GM12878 (cell line): ENCODE measurements around the gene ABCB9. TPM values are rescaled to one million over a fixed set of nuclear protein-coding genes. Genes with fewer than 3 reads are reported as not detected.

Experiments used
- ATAC-seq: fragments of 200-7000 bp; cut with Tn5 transposase; 3 replicates; pipeline ENCODE4 v1.9.1; 2020; ENCODE audit warnings: mild to moderate bottlenecking, moderate library complexity
- BruUV-seq: library from RNA; stranded (reverse); fragments of 400-500 nt; replicated peaks from 2 replicates; lab custom pipeline; 2021; lab: Mats Ljungman, UMichigan
- CTCF ChIA-PET: fragments of 300-600 bp; sonication (Branson Sonifier 250); formaldehyde crosslinking; extraction: SDS; loops from one replicate; lab custom pipeline; 2021; ENCODE audit warnings: inconsistent platforms; lab: Yijun Ruan, JAX
- POLR2A ChIA-PET: fragments of 350-600 bp; formaldehyde crosslinking; extraction: SDS; loops from one replicate; lab custom pipeline; 2021; ENCODE audit warnings: inconsistent platforms; lab: Charles Lee
- RAD21 ChIA-PET: fragments of 300-600 bp; sonication (Branson Sonifier 250); formaldehyde crosslinking; loops from one replicate; lab custom pipeline; 2023; ENCODE audit warnings: antibody characterized with exemption; ENCODE audit not compliant: unreplicated experiment; lab: Charles Lee
- SMC1A ChIA-PET: fragments of 300-600 bp; sonication (Branson Sonifier 250); formaldehyde crosslinking; loops from one replicate; lab custom pipeline; 2023; ENCODE audit not compliant: unreplicated experiment, uncharacterized antibody; lab: Charles Lee
- DNase-seq: peaks from one replicate; pipeline ENCODE4 v3.0.0-alpha.2; 2011; ENCODE audit warnings: low read depth, low spot score
- FAIRE-seq: peaks from 3 replicates; lab custom pipeline; 2011; peaks lifted over from hg19 to GRCh38; lab: Jason Lieb, UNC
- H2AFZ ChIP-seq: 2 replicates; pipeline ENCODE4 v1.6.0; 2011; ENCODE audit warnings: low read depth, low read length, control low read depth; ENCODE audit not compliant: control insufficient read depth
- H3K27ac ChIP-seq: 2 replicates; pipeline ENCODE4 v1.5.1; 2011; ENCODE audit warnings: control low read depth; ENCODE audit not compliant: control insufficient read depth, insufficient read depth
- H3K27me3 ChIP-seq, 2 experiments: replicated peaks in 1 of 2; 2 replicates each; pipeline versions ENCODE4 v1.6.0 to v1.6.1; 2011; ENCODE audit warnings: low read length in 1 of 2; ENCODE audit not compliant: control insufficient read depth in 2 of 2, insufficient read depth in 2 of 2
- H3K36me3 ChIP-seq, 2 experiments: 2 replicates each; pipeline ENCODE4 v1.5.1; 2011; ENCODE audit warnings: low read length in 1 of 2; ENCODE audit not compliant: control insufficient read depth in 2 of 2, insufficient read depth in 2 of 2
- H3K4me1 ChIP-seq: 2 replicates; pipeline ENCODE4 v1.6.1; 2011; ENCODE audit warnings: mild to moderate bottlenecking, low read length, moderate library complexity, mixed read lengths; ENCODE audit not compliant: control insufficient read depth, insufficient read depth
- H3K4me2 ChIP-seq: 2 replicates; pipeline ENCODE4 v1.6.0; 2011; ENCODE audit warnings: control low read depth; ENCODE audit not compliant: control insufficient read depth, insufficient read depth
- H3K4me3 ChIP-seq: fragments of 200-600 bp; sonication (generic); 2 replicates; pipeline ENCODE4 v1.5.1; 2016
- H3K79me2 ChIP-seq: 2 replicates; pipeline ENCODE4 v1.6.0; 2011; ENCODE audit warnings: low read length; ENCODE audit not compliant: control insufficient read depth, insufficient read depth
- H3K9ac ChIP-seq: 2 replicates; pipeline ENCODE4 v1.8.0; 2011; ENCODE audit warnings: low read length, control low read depth, mixed read lengths; ENCODE audit not compliant: control insufficient read depth, insufficient read depth
- H3K9me3 ChIP-seq: replicated peaks from 3 replicates; pipeline ENCODE4 v1.5.1; 2011; ENCODE audit warnings: mild to moderate bottlenecking, low read length; ENCODE audit not compliant: control insufficient read depth, insufficient read depth
- H4K20me1 ChIP-seq: 2 replicates; pipeline ENCODE4 v1.6.0; 2011; ENCODE audit not compliant: control insufficient read depth, insufficient read depth
- CUX1 ChIP-seq: IDR thresholded peaks from 2 replicates; pipeline ENCODE4 v1.6.1; 2012; ENCODE audit warnings: improper control_type of control experiment, low read depth, low read length; ENCODE audit not compliant: insufficient replicate concordance
- WGBS: methylation state at CpG from one replicate; pipeline ENCODE4 v1.1.6; 2016; ENCODE audit warnings: low lambda C conversion rate; ENCODE audit not compliant: insufficient replicate concordance, insufficient coverage; ENCODE audit errors: missing lambda C conversion rate; 5-methylcytosine and 5-hydroxymethylcytosine counted together
- in situ Hi-C: fragments of 300-500 bp; cut with MboI; formaldehyde crosslinking; loops from 9 replicates; pipeline ENCODE4 v1.14.3; 2018; ENCODE audit warnings: mixed read lengths
- intact Hi-C: fragments of 100-400 bp; cut with micrococcal nuclease; formaldehyde crosslinking; loops from one replicate; pipeline ENCODE4 v1.14.2; 2022; ENCODE audit not compliant: unreplicated experiment
- polyA plus RNA-seq, 11 experiments: library from polyadenylated mRNA; depleted of rRNA in 4 of 11; unstranded in 6 of 11; stranded (reverse) in 5 of 11; fragments of >200 nt; fragmentation: Nextera tagmentation in 4 of 11; fragmentation: Illumina TruSeq in 1 of 11; extraction: Ambion mirVana in 4 of 11; extraction: Trizol in 1 of 11; gene quantifications; 1 replicate in 1 of 11; 2 replicates in 10 of 11; pipeline versions ENCODE4 v1.2.1 to v1.2.3, GENCODE V29; 2011 to 2016; ENCODE audit warnings: inconsistent platforms in 2 of 11, missing spikeins in 2 of 11, low read depth in 1 of 11
- total RNA-seq, 4 experiments: library from RNA; depleted of rRNA in 3 of 4; stranded (reverse); fragments of >200 nt in 3 of 4; fragmentation: Illumina TruSeq in 1 of 4; extraction: Trizol in 1 of 4; gene quantifications; 2 replicates each; pipeline versions ENCODE4 v1.2.1 to v1.2.3, GENCODE V29; 2013 to 2021

ABCB9 gene
- total and polyA plus RNA-seq, 10 of the 15 experiments (the other 5 are each of a cell fraction or from before 2014, with no cell fraction given) = 0.37 to 4.9 (median 3.1) TPM

DNA sequence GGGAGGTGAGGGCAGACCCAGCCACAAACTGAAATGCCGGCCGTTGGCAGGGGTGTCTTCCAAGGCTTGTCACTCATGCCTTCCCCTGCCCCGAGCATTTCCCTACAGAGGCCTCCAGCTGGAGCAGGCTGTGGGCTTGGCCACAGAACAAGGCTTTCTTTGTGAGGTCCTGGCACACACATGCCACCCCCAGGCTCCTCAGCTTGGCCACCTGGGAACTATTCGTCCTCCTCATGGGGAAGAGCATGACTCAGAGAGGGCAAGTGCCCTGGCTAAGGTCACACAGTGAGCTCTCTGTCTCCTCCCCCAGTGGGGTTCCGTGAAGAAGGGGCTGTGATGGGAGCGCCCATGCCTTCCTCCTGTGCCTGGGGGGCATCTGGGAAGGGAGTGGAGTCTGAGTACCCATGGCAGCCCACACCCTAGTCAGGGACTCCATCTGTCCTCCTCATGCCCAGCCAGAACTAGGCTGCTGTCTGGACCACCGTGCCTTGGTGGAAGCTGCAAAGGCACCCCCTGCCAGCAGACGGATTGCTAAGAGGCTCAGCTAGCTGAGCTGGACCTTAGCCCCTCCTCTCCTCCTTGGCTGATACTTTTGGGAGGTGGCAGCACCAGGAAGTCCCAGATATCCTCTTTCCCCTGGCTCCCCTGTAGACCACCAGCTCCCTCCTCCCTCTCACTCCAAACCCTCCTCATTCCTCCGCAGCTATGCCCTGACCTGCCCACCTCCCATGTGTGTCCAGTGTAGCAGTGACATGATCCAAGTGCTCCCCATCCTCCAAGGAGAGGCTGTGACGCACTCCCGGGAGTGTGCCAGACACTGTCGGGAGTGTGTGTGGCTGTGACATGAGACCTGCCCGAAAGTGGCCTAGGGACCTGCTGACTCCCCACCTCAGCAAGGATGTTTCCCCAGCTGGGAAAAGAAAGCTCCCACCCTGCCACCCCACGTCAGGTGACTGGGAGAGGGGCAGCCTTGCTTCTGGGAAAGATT lies 21.4 kb downstream of the ABCB9 start:
- H3K79me2 ChIP-seq = no peaks in the 10 kb centered on the region

More for the DNA sequence above, 21.4 kb downstream of the ABCB9 start:
- ATAC-seq (no peak), FAIRE-seq (no peak), DNase-seq (no peak)
- Histone ChIP-seq H3K4me3 (no peak overlapping the region), H3K9me3 (no peaks in the 10 kb centered on the region), H3K27ac (no peak overlapping the region), H3K4me1 (peaks cover 25% of the 10 kb centered on the region), H3K4me2 (no peak overlapping the region), H4K20me1 (no peaks in the 10 kb centered on the region), H3K9ac (no peak overlapping the region), H2AFZ (no peak overlapping the region), H3K27me3 (no peaks in the 10 kb centered on the region), H3K36me3 (no peaks in the 10 kb centered on the region)
- WGBS = 73% methylated on average over 14 of the region's 14 CpGs
- intact Hi-C loops = no loop called here
- ChIA-PET RAD21 (interaction anchor here (0.8 kb wide), 1 partner anchor 18 kb away, joined by 3 read pairs; no protein-coding TSS in a partner anchor), SMC1A (interaction anchor here (1.0 to 3.0 kb wide), 2 partner anchors 29 to 54 kb away, joined by 3 to 14 read pairs; no protein-coding TSS in a partner anchor), CTCF (interaction anchor here (1.1 to 1.7 kb wide), 2 partner anchors 9 to 62 kb away, joined by 3 to 5 read pairs; no protein-coding TSS in a partner anchor), POLR2A (interaction anchor here (0.6 to 1.6 kb wide), 4 partner anchors 21 to 729 kb away, joined by 3 to 5 read pairs (median 4); partner anchors contain the start of gene ABCB9)
- no peak for TF ChIP-seq CUX1
- no TSS peak for BruUV-seq
- in situ Hi-C loops = no loop called here
